HepG2 (cell line): ENCODE measurements around the gene ADGRE3. TPM values are rescaled to one million over a fixed set of nuclear protein-coding genes. Genes with fewer than 3 reads are reported as not detected.

Source experiments
- ASH2L ChIP-seq: fragments of 300-600, 200-600 bp; sonication (generic); IDR thresholded peaks from 2 replicates; pipeline ENCODE4 v1.7.0; 2017; ENCODE audit warnings: low read depth, mild to moderate bottlenecking, moderate library complexity, mixed read lengths, low read length; ENCODE audit not compliant: insufficient read length
- BHLHE40 ChIP-seq: IDR thresholded peaks from 2 replicates; pipeline ENCODE4 v1.6.1; 2011; ENCODE audit warnings: low read length, improper control_type of control experiment
- FOXO4 ChIP-seq: sonication (generic); formaldehyde crosslinking; conservative IDR thresholded peaks from 2 replicates; pipeline ENCODE4 v1.8.1; 2023; ENCODE audit warnings: missing genetic modification reagents
- GTF2F1 ChIP-seq: fragments of 150-350 bp; IDR thresholded peaks from 2 replicates; pipeline ENCODE4 v1.6.1; 2014; ENCODE audit warnings: low read length
- IKZF1 ChIP-seq: fragments of 450-650 bp; IDR thresholded peaks from 2 replicates; pipeline ENCODE4 v1.7.1; 2016
- IKZF4 ChIP-seq: sonication (generic); formaldehyde crosslinking; IDR thresholded peaks from 2 replicates; pipeline ENCODE4 v1.5.1; 2020; ENCODE audit warnings: borderline replicate concordance, mild to moderate bottlenecking, low read depth, missing genetic modification reagents; ENCODE audit errors: not compliant biosample characterization
- JUND ChIP-seq: sonication (generic); formaldehyde crosslinking; IDR thresholded peaks from 2 replicates; pipeline ENCODE4 v1.8.0; 2022; ENCODE audit warnings: mild to moderate bottlenecking, missing genetic modification reagents
- MEIS1 ChIP-seq: sonication (generic); formaldehyde crosslinking; IDR thresholded peaks from 2 replicates; pipeline ENCODE4 v1.9.0; 2021; ENCODE audit warnings: mild to moderate bottlenecking, missing genetic modification reagents, moderate library complexity, borderline replicate concordance
- RARG ChIP-seq: sonication (generic); formaldehyde crosslinking; IDR thresholded peaks from 2 replicates; pipeline ENCODE4 v1.4.0; 2020; ENCODE audit warnings: low read depth, mild to moderate bottlenecking, missing genetic modification reagents
- REL ChIP-seq: sonication (generic); formaldehyde crosslinking; conservative IDR thresholded peaks from 2 replicates; pipeline ENCODE4 v1.8.0; 2022; ENCODE audit warnings: mild to moderate bottlenecking, missing genetic modification reagents, moderate library complexity
- SNAPC4 ChIP-seq: sonication (generic); formaldehyde crosslinking; IDR thresholded peaks from 2 replicates; pipeline ENCODE4 v1.4.0; 2020; ENCODE audit warnings: mild to moderate bottlenecking, missing genetic modification reagents
- ZBTB8A ChIP-seq: sonication (generic); formaldehyde crosslinking; IDR thresholded peaks from 2 replicates; pipeline ENCODE4 v1.4.0; 2020; ENCODE audit warnings: mild to moderate bottlenecking, low read depth, missing genetic modification reagents, borderline replicate concordance
- ZNF138 ChIP-seq: sonication (generic); formaldehyde crosslinking; IDR thresholded peaks from 2 replicates; pipeline ENCODE4 v1.5.0; 2020; ENCODE audit warnings: mild to moderate bottlenecking, low read depth, missing genetic modification reagents
- ZNF225 ChIP-seq: sonication (generic); formaldehyde crosslinking; IDR thresholded peaks from 2 replicates; pipeline ENCODE4 v1.4.0; 2020; ENCODE audit warnings: mild to moderate bottlenecking, missing genetic modification reagents
- ZNF230 ChIP-seq: sonication (generic); formaldehyde crosslinking; IDR thresholded peaks from 2 replicates; pipeline ENCODE4 v1.4.0; 2020; ENCODE audit warnings: mild to moderate bottlenecking, missing genetic modification reagents
- ZNF362 ChIP-seq: sonication (generic); formaldehyde crosslinking; IDR thresholded peaks from 2 replicates; pipeline ENCODE4 v1.4.0; 2020; ENCODE audit warnings: missing genetic modification reagents, mild to moderate bottlenecking, borderline replicate concordance
- ZNF382 ChIP-seq: sonication (generic); formaldehyde crosslinking; IDR thresholded peaks from 2 replicates; pipeline ENCODE4 v1.5.0; 2020; ENCODE audit warnings: missing genetic modification reagents, mild to moderate bottlenecking, borderline replicate concordance
- ZNF468 ChIP-seq: sonication (generic); formaldehyde crosslinking; IDR thresholded peaks from 2 replicates; pipeline ENCODE4 v1.8.0; 2022; ENCODE audit warnings: mild to moderate bottlenecking, moderate library complexity, missing genetic modification reagents
- ZNF674 ChIP-seq: sonication (generic); formaldehyde crosslinking; IDR thresholded peaks from 2 replicates; pipeline ENCODE4 v1.5.0; 2020; ENCODE audit warnings: low read depth, mild to moderate bottlenecking, missing genetic modification reagents
- ZSCAN20 ChIP-seq: sonication (generic); formaldehyde crosslinking; IDR thresholded peaks from 2 replicates; pipeline ENCODE4 v1.4.0; 2020; ENCODE audit warnings: missing genetic modification reagents, mild to moderate bottlenecking, borderline replicate concordance
- polyA plus RNA-seq, 8 experiments: library from polyadenylated mRNA; depleted of rRNA in 3 of 8; stranded (reverse) in 7 of 8; unstranded in 1 of 8; fragments of >200 nt; fragmentation: Illumina TruSeq in 4 of 8; extraction: Trizol in 4 of 8; gene quantifications; 2 replicates each; pipeline versions ENCODE4 v1.2.1 to v1.2.3, GENCODE V29; 2011 to 2016; ENCODE audit warnings: low read depth in 4 of 8, missing spikeins in 1 of 8, mixed read lengths in 1 of 8; ENCODE audit not compliant: insufficient read depth in 1 of 8
- total RNA-seq, 5 experiments: library from RNA; depleted of rRNA; stranded (reverse); fragments of >200 nt; fragmentation: Illumina TruSeq; extraction: Trizol; gene quantifications; 2 replicates each; pipeline ENCODE4 v1.2.3, GENCODE V29; 2016; ENCODE audit warnings: low read depth in 1 of 5

Gene ADGRE3
- total and polyA plus RNA-seq, 2 of the 13 experiments (the other 11 are each of a cell fraction or from before 2014, with no cell fraction given): not detected

- TF ChIP-seq ZBTB8A: no peak
- peak; percentile 55; the same call in 1 of the 2 replicates for TF ChIP-seq ZNF230 (CRISPR knock-in tag)
- TF ChIP-seq FOXO4 (CRISPR knock-in tag): no peak
- peak; percentile 39; the same call in 1 of the 2 replicates for TF ChIP-seq MEIS1
- no peak for TF ChIP-seq ZNF382 (CRISPR knock-in tag)
- no peak for TF ChIP-seq SNAPC4 (CRISPR knock-in tag)
- TF ChIP-seq ZNF138 (CRISPR knock-in tag): no peak
- peak; percentile 92 for TF ChIP-seq ZNF225
- TF ChIP-seq ZNF468 (CRISPR knock-in tag): 0 out of 2 replicates have a peak, but pooled peaks have one; percentile 30
- TF ChIP-seq IKZF4 (CRISPR knock-in tag): peak; percentile 94
- TF ChIP-seq BHLHE40: no peak
- peak; percentile 42; the same call in 1 of the 2 replicates for TF ChIP-seq ZSCAN20 (CRISPR knock-in tag)
- TF ChIP-seq IKZF1: no peak
- TF ChIP-seq ASH2L: peak; percentile 87
- TF ChIP-seq RARG (CRISPR knock-in tag): no peak
- no peak for TF ChIP-seq ZNF674 (CRISPR knock-in tag)
- no peak for TF ChIP-seq GTF2F1
- TF ChIP-seq JUND (CRISPR knock-in tag): 0 out of 2 replicates have a peak, but pooled peaks have one; percentile 12
- TF ChIP-seq ZNF362 (CRISPR knock-in tag): peak; percentile 67; the same call in 1 of the 2 replicates
- TF ChIP-seq REL (CRISPR knock-in tag): 0 out of 2 replicates have a peak, but pooled peaks have one; percentile 60
These were observed 102.8 kb downstream of the ADGRE3 start, which contains the start of gene NDUFB7 (continued) for GRCh38 chr19:14571695-14572490.
